ENCODE measurements around the gene EIF4A3. TPM values are rescaled to one million over a fixed set of nuclear protein-coding genes. Genes with fewer than 3 reads are reported as not detected.

Gene EIF4A3
- polyA plus RNA-seq, 1 of the 3 experiments (the other 2 are of a cell fraction): 335 TPM

GRCh38 chr17:80183581-80184422 lies 36.9 kb upstream of the EIF4A3 start:
- Histone ChIP-seq H3K36me3 (replicated peaks in 1 of 2; ENCODE audit: control insufficient read depth in 1 of 2, insufficient read depth in 2 of 2, low read length in 1 of 2) (no peaks in the 10 kb centered on the region), H3K9me3 (no peaks in the 10 kb centered on the region), H4K20me1 (ENCODE audit: insufficient read depth) (no peaks in the 10 kb centered on the region), H3K9ac (no peak overlapping the region), H3K4me3 (ENCODE audit: low read depth in 2 of 2, low read length in 1 of 2) (no peak overlapping the region), H3F3A (replicated peaks; ENCODE audit: insufficient read depth) (no peaks in the 10 kb centered on the region), H3K27ac (ENCODE audit: low read depth in 2 of 2, low read length in 1 of 2) (no peak overlapping the region), H3K4me1 (ENCODE audit: control insufficient read depth in 1 of 2, insufficient read depth in 2 of 2, low read depth in 1 of 2, low read length in 1 of 2) (no peaks in the 10 kb centered on the region; a peak in 1 of 4 replicates), H3K79me2 (ENCODE audit: insufficient read depth) (no peaks in the 10 kb centered on the region), H3K4me2 (no peak overlapping the region), H2AFZ (ENCODE audit: low read depth) (no peak overlapping the region), H3K9me2 (no peaks in the 10 kb centered on the region), H3K27me3 (ENCODE audit: insufficient read depth) (no peaks in the 10 kb centered on the region)
- POLR2A ChIA-PET: no interaction called here
- TF ChIP-seq PBX3 (IDR thresholded peaks at IDR 0.05) (no peak), RCOR1 (IDR thresholded peaks at IDR 0.05; ENCODE audit: low read length) (no peak), RAD21 (IDR thresholded peaks at IDR 0.05; ENCODE audit: low read length) (no peak), REST (IDR thresholded peaks at IDR 0.05; ENCODE audit: low read depth, low read length) (no peak), ZBTB33 (IDR thresholded peaks at IDR 0.05; ENCODE audit: borderline replicate concordance, low read depth) (no peak), MEF2A (IDR thresholded peaks at IDR 0.05; ENCODE audit: borderline replicate concordance, low read depth) (no peak), MAX (IDR thresholded peaks at IDR 0.05; ENCODE audit: low read depth) (no peak), EZH2phosphoT487 (IDR thresholded peaks at IDR 0.05; ENCODE audit: borderline replicate concordance, low read depth) (no peak), TEAD4 (IDR thresholded peaks at IDR 0.05; ENCODE audit: borderline replicate concordance, insufficient read depth) (no peak), RFX5 (IDR thresholded peaks at IDR 0.05; ENCODE audit: low read length) (no peak), TAF1 (IDR thresholded peaks at IDR 0.05; ENCODE audit: borderline replicate concordance, low read depth, low read length) (no peak)
- no peak for DNase-seq
- CTCF ChIA-PET: interaction anchor here (0.7 to 1.4 kb wide), 4 partner anchors 8 to 243 kb away, joined by 3 to 5 read pairs (median 4); no protein-coding TSS in a partner anchor
- WGBS (ENCODE audit: low lambda C conversion rate): 77% methylated on average over 22 of the region's 26 CpGs
